SHP77 (cell line): Measurements from ENCODE around the gene POTEB3.
"Not testable (repeated sequence)": the region's sequence is repeated elsewhere in the genome, so short reads cannot be mapped to it uniquely, and the experiment has no call there.

Source experiments
- DNase-seq, 2 experiments: peaks; one replicate each; lab custom pipeline; 2025; lab: John Stamatoyannopoulos, UW

The POTEB3 gene

GRCh38 chr15:21440399-21440798, at the start of gene POTEB3:
Gene POTEB3 (minus strand): TSS chr15:21440499. CDS start chr15:21440011, 488 bp downstream.
- DNase-seq: not testable (repeated sequence)

- not testable (repeated sequence) for DNase-seq
Observed at GRCh38 chr15:21453683-21454082, 13.4 kb upstream of the POTEB3 start.

- DNase-seq: not testable (repeated sequence)
Observed at GRCh38 chr15:21451920-21452563, 11.7 kb upstream of the POTEB3 start.

DNA sequence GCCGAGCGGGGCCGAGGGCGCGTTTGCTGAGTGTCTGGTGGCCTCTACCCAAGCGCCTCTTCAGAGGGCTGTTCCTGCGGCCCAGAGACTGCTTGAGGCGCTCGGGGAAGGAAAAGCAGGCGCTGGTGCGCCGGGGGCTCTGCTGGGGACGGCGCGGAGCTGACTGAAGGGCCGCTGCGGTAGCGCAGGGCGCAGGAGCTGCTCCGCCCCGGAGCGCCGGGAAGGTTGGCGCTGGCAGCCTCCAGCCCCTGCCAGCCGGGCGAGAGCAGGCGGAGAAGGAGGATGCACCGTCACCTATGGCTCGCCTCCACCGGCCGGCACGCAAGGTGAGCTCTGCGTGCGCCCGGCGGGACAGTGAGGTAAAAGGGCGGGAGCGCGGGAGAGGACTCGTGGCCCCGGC, 11.2 kb upstream of the POTEB3 start:
- DNase-seq: not testable (repeated sequence)

- not testable (repeated sequence) for DNase-seq
Observed at GRCh38 chr15:21407366-21407765, 32.9 kb downstream of the POTEB3 start.

- DNase-seq: not testable (repeated sequence)
Observed at GRCh38 chr15:21401531-21401930, 38.8 kb downstream of the POTEB3 start.

- not testable (repeated sequence) for DNase-seq
Observed at GRCh38 chr15:21399111-21399510, 41.2 kb downstream of the POTEB3 start.

DNA sequence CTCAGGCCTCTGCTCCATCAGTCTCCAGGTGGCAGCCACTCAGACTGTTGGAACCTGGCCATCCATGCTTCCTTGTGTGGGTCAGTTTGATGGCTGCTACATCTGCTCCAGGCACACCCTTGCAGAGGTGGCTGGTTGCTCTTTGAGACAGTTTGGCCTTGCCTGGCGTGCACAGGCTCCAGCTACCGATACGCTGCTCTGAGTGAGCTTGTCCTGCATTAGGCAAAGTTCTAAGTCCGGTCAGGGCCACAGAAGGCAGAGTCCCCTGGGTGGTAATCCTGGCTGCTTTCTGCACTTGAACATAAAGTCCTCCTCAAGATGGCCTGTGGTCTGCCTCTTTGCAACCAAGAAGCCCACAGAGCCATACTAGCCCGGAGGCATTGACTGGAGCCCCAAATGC, 41.8 kb downstream of the POTEB3 start:
- DNase-seq: not testable (repeated sequence)

DNA sequence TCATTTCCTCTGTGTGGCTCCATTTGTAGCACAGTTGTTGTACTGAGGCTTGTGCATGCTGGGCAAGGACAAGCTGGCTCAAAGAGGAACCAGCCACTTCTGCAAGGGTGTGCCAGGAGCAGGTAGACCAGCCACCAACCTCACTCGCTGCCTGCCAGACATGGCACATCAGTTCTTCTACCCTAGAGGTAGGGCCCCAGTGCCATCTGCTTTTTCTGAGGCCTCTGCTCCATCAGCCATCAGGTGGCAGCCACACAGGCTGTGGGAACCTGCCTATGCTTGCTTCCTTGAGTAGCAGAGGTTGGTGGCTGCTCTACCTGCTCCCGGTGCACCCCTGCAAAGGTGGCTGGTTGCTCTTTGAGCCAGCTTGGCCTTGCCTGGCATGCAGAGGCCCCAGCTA, 42.6 kb downstream of the POTEB3 start:
- DNase-seq: not testable (repeated sequence)

DNA sequence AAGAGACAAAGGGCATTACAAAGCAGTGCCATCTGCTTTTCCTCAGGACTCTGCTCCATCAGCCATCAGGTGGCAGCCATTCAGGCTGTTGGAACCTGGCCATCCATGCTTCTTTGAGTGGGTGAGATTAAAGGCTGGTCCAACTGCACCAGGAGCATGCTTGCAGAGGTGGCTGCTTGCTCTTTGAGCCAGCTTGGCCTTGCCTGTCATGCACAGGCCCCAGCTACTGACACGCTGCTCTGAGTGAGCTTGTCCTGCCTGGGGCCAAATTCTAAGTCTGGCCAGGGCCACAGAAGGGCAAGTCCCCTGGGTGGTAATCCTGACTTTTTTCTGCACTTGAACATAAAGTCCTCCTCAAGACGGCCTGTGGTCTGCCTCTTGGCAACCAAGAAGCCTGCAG, 43.1 kb downstream of the POTEB3 start:
- not testable (repeated sequence) for DNase-seq

- not testable (repeated sequence) for DNase-seq
Observed at GRCh38 chr15:21385961-21386360, 54.3 kb downstream of the POTEB3 start.

- not testable (repeated sequence) for DNase-seq
Observed at GRCh38 chr15:21383866-21384485, 56.3 kb downstream of the POTEB3 start.

- DNase-seq: not testable (repeated sequence)
Observed at GRCh38 chr15:21373682-21374081, 66.6 kb downstream of the POTEB3 start.

GRCh38 chr15:21369177-21369576, 71.1 kb downstream of the POTEB3 start:
- DNase-seq: not testable (repeated sequence)

GRCh38 chr15:21368625-21369024, 71.7 kb downstream of the POTEB3 start:
- DNase-seq: not testable (repeated sequence)
